Gastrocnemius medialis (tissue), 4 donors: ENCODE data around the gene ADAM11.

Experiments
- CTCF ChIP-seq, 5 experiments: fragments of 450-650 bp in 3 of 5; fragments of 200-600 bp in 2 of 5; sonication (generic) in 2 of 5; IDR thresholded peaks in 4 of 5; conservative IDR thresholded peaks in 1 of 5; 1 replicate in 4 of 5; 2 replicates in 1 of 5; pipeline ENCODE4 v1.5.1; 2016 to 2019; ENCODE audit warnings: antibody characterized with exemption in 5 of 5, mild to moderate bottlenecking in 3 of 5, moderate library complexity in 3 of 5
- POLR2A ChIP-seq, 2 donors: fragments of 450-650 bp; IDR thresholded peaks; one replicate each; pipeline ENCODE4 v1.6.1; 2017; ENCODE audit warnings: antibody characterized with exemption in 2 of 2, mild to moderate bottlenecking in 2 of 2, moderate library complexity in 2 of 2

- TF ChIP-seq CTCF (IDR thresholded peaks at IDR 0.05 in 4 of 5, conservative IDR thresholded peaks at IDR 0.05 in 1 of 5): no peak
- no peak for TF ChIP-seq POLR2A (IDR thresholded peaks at IDR 0.05)
Measured at GRCh38 chr17:44733753-44734152, 25.0 kb upstream of the ADAM11 start.
